ENCODE measurements around the gene ANGPTL4. TPM values are rescaled to one million over a fixed set of nuclear protein-coding genes. Genes with fewer than 3 reads are reported as not detected.
A peak's percentile ranks its signal among the peaks of the same experiment; 100 is the strongest.

The ANGPTL4 gene
- total and polyA plus RNA-seq, 2 of the 13 experiments (the other 11 are each of a cell fraction or from before 2014, with no cell fraction given): 0.80 to 21.7 TPM

DNA sequence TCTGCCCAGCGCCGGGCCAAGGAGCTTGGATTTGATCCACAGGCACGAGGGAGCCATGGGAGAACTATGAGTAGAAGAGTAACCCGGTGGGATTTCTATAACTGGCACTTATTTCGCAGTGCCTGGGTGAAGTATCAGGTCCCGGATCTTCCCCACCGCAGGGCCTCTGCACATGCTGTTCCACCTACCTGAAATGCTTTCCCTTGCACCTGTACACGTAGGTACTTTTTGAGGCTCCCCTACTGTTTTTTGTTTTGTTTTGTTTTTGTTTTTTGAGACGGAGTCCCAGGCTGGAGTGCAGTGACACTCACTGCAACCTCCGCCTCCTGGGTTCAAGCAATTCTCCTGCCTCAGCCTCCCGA is 20.5 kb upstream of the ANGPTL4 start:
- Histone ChIP-seq H4K20me1 (ENCODE audit: insufficient read depth, low read length) (no peaks in the 10 kb centered on the region), H3K4me2 (ENCODE audit: low read depth, low read length) (peak overlapping the region; percentile 86), H3K4me3 (replicated peaks in 1 of 3; ENCODE audit: insufficient read depth in 1 of 3, low read depth in 2 of 3, low read length in 3 of 3) (peak overlapping the region in 2 of 3 experiments; percentile 51 to 75; a peak in 2 of 6 replicates), H3K79me2 (ENCODE audit: insufficient read depth, low read length) (no peaks in the 10 kb centered on the region), H2AFZ (ENCODE audit: low read length) (no peak overlapping the region), H3K27ac (ENCODE audit: extremely low read length, insufficient read depth, low read length) (no peak overlapping the region), H3K4me1 (ENCODE audit: insufficient read depth, low read length) (peaks cover 55% of the 10 kb centered on the region), H3K27me3 (ENCODE audit: control insufficient read depth in 1 of 2, insufficient read depth in 2 of 2, low read length in 2 of 2) (peaks cover 0 to 11% of the 10 kb centered on the region in 2 experiments; a peak in 3 of 5 replicates), H3K9ac (ENCODE audit: insufficient read depth, low read depth, low read length) (no peak overlapping the region), H3K36me3 (replicated peaks in 1 of 2; ENCODE audit: control insufficient read depth in 1 of 2, insufficient read depth in 2 of 2, low read length in 2 of 2) (no peaks in the 10 kb centered on the region), H3K9me3 (ENCODE audit: low read length) (no peaks in the 10 kb centered on the region)
- in situ Hi-C loops (cut with HindIII; ENCODE audit: extremely low pct_ligation_motif_present, low pct_unique_long_range_greater_than_20kb): no loop called here
- CTCF ChIA-PET (ENCODE audit: low intra/inter-chr PET ratio, low total read pairs): no interaction called here
- intact Hi-C loops (cut with micrococcal nuclease; ENCODE audit: unreplicated experiment): no loop called here
- no peak for ATAC-seq
- BruUV-seq (replicated peaks): no TSS peak
- TF ChIP-seq ZNF180 (CRISPR knock-in tag; IDR thresholded peaks at IDR 0.05; ENCODE audit: borderline replicate concordance, low read depth) (no peak), ZNF501 (CRISPR knock-in tag; IDR thresholded peaks at IDR 0.05) (0 out of 2 replicates have a peak, but pooled peaks have one; percentile 2), ZMYM3 (CRISPR knock-in tag; IDR thresholded peaks at IDR 0.05) (peak; percentile 59), HNF4G (IDR thresholded peaks at IDR 0.05; ENCODE audit: borderline replicate concordance, low read depth, low read length) (0 out of 2 replicates have a peak, but pooled peaks have one; percentile 2), HNF4G (CRISPR knock-in tag; IDR thresholded peaks at IDR 0.05; ENCODE audit: borderline replicate concordance, low read depth) (no peak)
- TF ChIP-seq, protein P1, sequence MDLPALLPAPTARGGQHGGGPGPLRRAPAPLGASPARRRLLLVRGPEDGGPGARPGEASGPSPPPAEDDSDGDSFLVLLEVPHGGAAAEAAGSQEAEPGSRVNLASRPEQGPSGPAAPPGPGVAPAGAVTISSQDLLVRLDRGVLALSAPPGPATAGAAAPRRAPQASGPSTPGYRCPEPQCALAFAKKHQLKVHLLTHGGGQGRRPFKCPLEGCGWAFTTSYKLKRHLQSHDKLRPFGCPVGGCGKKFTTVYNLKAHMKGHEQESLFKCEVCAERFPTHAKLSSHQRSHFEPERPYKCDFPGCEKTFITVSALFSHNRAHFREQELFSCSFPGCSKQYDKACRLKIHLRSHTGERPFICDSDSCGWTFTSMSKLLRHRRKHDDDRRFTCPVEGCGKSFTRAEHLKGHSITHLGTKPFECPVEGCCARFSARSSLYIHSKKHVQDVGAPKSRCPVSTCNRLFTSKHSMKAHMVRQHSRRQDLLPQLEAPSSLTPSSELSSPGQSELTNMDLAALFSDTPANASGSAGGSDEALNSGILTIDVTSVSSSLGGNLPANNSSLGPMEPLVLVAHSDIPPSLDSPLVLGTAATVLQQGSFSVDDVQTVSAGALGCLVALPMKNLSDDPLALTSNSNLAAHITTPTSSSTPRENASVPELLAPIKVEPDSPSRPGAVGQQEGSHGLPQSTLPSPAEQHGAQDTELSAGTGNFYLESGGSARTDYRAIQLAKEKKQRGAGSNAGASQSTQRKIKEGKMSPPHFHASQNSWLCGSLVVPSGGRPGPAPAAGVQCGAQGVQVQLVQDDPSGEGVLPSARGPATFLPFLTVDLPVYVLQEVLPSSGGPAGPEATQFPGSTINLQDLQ (CRISPR knock-in tag; IDR thresholded peaks at IDR 0.05): no peak
- POLR2A ChIA-PET: no interaction called here
- 32% methylated on average over 6 of the region's 11 CpGs for WGBS (ENCODE audit: low lambda C conversion rate)
- no peak for FAIRE-seq
- no peak for DNase-seq (ENCODE audit: low spot score)
